Measurements from ENCODE around the gene NCAN.
"Not testable (repeated sequence)": the region's sequence is repeated elsewhere in the genome, so short reads cannot be mapped to it uniquely, and the experiment has no call there.

Gene NCAN

DNA sequence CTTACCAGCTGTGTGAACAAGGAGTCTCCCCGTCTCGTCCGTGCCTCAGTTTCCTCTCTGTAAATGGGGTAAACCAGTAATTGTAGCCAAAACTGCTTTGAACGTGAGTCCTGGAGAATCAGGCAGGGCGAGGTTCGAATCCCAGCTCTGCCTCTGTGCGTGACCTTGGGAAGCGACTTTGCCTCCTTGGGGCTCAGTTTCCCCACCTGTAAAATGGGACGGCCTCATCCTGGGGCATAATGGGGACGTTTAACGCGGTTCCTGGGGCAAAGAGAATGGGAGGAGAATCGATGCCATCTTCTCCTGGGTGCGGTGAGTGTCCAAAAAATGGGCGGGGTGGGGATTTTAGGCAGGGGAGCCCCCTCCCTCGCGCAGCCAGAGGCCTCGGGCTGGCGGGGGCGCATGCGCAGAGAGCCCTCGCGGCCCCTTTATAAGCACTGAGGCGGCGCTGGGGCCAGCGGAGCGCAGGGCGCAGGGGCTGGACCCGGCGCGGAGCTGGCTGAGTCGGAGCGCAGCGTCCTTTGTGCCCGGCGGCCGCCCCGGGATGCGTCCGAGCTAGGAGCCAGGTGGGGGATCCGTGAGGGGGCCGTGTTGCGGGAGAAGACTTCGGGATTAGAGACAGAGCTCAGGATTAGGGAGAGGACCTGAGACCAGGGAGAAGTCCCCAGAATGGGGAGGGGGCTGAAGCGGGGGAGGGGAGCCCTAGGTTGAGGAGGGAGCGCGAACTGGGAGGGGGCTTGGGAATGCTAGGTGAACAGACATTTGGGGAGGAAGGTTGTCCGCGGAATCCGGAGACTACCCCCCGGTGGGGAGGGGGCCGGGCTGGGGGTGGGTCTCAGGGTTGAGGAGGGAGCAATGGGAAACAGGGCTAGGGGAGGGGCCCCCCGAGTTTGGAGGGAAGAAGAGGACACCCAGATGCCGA is at the start of gene NCAN:
Gene NCAN, plus strand, starts transcription at position 460 of the 922 bp plus-strand sequence. CDS start 4,996 bp downstream, outside the sequence.
- DNase-seq (ENCODE audit: low read depth in 3 of 3, low spot score in 1 of 3), result no peak

DNA sequence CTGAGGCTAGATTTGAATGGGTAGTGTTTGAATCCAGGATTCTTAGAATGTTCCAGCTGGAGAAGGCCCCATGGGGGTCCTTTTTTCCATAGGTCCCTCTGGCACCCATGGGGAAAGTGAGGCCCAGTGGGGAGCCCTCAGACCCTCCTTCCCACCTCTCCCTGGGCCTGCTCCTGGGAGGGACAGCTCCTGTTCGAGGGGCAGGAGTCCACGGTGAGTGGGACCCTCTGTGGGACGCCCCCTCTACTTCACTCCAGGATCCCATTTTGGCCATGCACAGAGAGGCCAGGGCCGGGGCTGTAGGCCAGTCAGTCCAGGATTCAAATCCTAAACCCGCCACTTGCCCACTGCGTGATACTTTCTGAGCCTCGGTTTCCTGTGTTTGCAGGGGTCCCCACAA is 49.3 kb upstream of the NCAN start:
- DNase-seq (ENCODE audit: low read depth in 3 of 3, low spot score in 1 of 3), result no peak

DNA sequence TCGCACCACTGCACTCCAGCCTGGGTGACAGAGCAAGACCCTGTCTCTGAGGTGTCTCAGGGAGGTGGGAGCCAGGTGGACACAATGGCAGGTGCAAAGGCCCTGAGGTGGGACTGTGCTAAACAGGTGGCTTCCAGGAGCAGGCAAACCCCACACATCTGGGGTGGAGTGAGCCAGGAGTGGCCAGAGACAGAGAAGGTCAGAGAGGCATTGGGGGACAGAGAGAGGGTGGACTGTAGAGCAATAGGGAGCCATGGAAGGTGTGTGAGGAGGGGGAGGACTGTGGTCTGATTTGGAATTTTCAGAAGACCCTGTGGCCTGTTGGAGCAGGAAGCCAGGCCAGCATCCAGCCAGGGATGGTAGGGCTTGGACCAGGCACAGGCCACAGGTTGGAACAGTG is 46.4 kb upstream of the NCAN start:
- no peak for DNase-seq (ENCODE audit: low read depth in 3 of 3, low spot score in 1 of 3)

DNA sequence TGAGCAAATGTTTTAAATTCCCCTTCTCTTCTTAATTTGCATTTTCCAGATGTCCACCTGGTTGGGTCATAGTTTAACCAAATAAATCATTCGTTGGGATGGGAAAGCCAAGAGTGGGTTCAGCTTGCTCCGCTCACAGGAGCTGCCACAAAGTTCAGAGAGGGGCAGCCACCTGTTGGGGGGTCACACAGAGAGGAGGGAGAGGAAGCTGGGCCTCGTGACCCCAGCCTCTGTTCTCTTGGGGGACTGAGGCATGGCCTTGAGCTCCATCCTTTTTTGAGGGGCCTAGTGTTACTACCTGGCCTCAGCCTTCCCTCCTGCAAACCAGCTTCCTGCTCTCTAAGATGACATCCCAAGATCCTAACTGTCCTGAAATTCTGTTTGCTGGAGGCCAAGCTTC is 44.1 kb upstream of the NCAN start:
- no peak for DNase-seq (ENCODE audit: low read depth in 3 of 3, low spot score in 1 of 3)

DNA sequence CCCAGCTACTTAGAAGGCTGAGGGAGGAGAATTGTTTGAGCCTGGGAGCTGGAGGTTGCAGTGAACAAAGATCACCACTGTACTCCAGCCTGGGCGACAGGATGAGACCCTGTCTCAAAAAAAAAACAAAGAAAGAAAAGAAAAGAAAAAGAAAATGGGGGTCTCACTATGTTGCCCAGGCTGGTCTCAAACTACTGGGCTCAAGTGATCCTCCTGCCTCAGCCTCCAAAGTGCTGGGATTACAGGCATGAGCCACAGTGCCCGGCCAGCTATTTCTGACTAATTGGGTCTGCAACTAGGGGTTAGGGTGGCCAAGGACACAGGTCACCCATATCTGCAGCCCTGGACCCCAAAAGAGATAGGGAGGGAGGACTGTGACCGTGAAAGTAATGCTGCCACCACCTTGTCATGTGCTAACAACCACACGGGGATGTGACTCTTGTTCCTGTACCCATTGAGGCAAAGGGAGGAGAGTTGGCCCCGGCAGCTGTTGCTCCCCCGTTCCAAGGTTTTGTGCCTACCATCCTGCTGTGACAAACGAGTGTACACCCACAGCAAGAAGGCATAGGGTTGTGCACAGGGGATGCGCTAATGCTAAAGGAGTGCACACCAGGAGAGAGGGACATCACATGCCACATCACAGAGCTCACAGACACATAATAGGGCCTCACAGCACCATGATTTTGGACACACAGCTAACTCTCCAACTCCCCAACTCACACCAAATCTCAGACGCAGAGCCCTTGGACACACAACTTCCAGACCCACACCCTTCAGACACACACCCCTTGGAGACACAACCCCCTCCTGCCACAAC is 42.3 kb upstream of the NCAN start:
- DNase-seq (ENCODE audit: low read depth in 3 of 3, low spot score in 1 of 3), result no peak

DNA sequence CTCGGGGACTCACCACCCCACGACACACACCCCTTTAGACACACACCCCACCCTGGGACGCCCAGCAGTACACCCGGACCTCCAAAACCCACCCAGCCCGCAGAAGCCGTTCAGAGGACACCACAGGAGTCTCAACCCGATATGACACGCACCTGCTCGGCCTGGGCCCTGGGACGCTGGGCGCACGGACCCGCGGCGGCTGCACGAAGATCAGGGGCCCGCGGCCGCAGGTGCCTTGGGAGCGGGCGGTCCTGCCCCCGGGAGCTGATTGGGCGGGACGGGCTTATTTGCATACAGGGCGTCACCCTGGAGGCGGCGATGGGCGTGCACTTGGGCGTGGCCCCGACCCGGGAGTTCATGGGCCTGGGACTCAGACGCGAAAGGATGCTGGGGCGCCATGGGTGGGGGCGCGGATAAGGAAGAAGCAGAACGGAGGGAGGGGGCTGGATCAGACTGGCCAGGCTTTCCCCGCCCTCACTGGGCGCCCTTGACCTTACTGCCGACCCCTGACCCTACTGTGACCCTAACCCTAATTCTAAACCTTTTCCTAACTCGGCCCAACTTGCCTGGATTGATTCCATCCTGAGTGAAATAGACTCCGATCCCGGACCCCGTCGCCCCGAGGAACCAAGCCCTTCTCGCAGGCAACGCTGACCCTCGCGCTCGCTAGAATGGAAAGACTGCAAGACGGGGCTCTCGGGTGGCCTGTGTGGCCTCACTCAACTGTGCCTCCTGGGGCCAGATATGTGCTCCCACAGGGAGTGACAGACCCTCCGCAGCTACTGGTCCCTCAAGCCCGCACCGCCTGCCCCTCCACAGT is 41.5 kb upstream of the NCAN start, which contains the start of gene MEF2B:
Gene MEF2B, minus strand, starts transcription at position 211 of the 820 bp plus-strand sequence. CDS start 19,528 bp downstream, outside the sequence.
- peak; percentile 20 to 69 (median 41) for DNase-seq (ENCODE audit: low read depth in 3 of 3, low spot score in 1 of 3)

DNA sequence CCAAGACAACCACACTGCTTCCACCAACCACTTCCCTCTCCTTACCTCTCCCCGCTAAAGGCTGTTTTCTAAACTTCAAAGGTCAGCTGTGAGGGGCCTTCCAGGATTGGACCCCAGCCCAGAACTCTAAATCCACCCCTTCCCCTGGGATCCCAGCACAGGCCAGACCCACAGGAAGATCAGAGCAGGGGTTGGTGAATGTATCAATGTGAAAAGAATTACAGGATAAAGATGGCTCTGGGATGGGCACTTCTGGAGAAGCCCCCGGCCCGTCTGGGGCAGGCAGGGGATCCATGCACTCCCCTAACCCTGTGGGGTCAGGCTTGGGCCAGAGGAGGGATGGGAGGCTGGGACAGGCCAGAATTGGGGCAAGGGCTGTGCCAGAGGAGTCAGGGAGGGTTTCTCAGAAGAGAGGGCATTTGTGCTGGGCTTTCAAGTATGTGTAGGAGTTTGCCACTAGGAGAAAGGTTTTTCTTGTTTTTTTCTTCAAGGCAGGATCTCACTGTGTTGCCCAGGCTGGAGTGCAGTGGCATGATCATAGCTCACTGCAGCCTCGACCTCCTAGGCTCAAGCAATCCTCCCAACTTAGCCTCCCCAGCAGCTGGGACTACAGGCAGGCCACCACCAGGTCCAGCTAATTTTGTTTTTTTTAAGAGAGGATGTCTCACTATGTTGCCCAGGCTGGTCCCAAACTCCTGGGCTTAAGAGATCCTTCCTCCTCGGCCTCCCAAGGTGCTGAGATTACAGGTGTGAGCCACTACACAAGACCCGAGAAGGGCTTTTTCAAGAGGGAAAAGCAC is 40.7 kb upstream of the NCAN start:
- DNase-seq (ENCODE audit: low read depth in 3 of 3, low spot score in 1 of 3), result no peak

DNA sequence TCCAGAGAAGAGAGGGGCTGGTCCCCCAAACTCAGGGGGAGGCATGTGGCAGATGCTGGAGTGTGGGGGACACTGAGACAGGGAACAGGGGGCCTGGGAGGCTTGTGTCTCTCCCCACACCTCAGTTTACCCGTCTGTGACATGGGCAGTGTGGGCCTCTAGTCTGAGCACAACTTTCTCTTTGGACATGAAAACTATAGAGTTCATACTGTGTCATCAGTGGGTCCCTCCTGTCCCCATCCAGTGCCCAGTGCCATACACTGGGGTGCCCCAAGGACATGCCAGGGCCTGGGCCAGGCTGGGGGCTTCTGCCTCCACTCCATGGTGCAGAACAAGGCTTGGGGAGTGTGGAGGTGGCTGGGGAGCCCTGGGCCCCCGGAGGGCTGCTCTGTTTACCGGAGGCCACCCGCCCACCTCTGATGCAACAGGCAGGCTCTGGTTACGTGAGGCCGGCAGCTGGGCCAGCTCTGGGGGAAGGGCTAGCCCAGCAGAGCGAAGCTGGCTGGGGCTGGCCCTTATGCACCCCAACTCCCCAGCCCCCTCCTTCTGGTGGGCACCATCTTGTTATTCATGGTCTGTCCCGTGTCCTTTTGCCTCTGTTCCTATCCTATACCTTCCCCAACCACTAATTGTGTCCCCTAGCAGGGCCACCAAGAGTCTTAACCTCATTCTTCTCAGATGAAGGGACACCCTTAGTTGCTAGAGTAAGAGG is 39.8 kb upstream of the NCAN start:
- no peak for DNase-seq (ENCODE audit: low read depth in 3 of 3, low spot score in 1 of 3)

DNA sequence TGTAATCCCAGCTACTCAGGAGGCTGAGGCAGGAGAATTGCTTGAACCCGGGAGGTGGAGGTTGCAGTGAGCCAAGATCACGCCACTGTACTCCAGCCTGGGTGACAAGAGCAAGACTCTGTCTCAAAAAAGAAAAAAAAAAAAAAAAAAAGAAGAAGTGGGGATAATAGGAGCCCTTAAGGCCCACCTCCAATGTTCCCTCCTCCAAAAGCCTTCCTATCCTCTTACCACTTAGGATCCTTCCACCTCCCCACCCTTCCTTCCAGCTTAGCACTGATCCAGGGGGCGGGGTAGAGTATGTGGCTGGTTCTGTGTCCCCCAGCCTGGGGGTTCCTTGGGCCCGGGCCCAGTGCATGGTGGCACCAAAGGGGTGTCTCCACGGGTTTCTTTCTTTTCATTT is 38.5 kb upstream of the NCAN start:
- DNase-seq (ENCODE audit: low read depth in 3 of 3, low spot score in 1 of 3), result not testable (repeated sequence)

DNA sequence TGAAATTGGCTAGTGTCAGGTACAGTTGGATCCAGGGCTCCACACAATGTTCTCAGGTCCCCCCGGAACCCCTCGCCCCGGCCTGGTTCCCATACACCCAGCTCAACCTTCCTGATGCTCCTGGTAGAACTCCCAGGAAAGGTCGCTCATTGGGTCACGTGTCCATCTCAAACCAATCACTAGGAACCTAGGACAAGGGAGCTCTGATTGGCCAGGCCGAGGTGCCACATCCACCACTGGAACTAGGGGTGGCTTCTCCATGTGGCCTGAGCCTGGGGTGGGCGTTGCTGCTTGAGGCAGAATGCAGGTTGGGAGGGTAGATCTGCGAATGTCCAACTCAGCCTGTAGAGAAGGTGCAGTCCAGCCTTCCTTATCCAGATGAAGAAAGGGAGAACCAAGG is 34.8 kb upstream of the NCAN start:
- DNase-seq (ENCODE audit: low read depth in 3 of 3, low spot score in 1 of 3), result no peak

DNA sequence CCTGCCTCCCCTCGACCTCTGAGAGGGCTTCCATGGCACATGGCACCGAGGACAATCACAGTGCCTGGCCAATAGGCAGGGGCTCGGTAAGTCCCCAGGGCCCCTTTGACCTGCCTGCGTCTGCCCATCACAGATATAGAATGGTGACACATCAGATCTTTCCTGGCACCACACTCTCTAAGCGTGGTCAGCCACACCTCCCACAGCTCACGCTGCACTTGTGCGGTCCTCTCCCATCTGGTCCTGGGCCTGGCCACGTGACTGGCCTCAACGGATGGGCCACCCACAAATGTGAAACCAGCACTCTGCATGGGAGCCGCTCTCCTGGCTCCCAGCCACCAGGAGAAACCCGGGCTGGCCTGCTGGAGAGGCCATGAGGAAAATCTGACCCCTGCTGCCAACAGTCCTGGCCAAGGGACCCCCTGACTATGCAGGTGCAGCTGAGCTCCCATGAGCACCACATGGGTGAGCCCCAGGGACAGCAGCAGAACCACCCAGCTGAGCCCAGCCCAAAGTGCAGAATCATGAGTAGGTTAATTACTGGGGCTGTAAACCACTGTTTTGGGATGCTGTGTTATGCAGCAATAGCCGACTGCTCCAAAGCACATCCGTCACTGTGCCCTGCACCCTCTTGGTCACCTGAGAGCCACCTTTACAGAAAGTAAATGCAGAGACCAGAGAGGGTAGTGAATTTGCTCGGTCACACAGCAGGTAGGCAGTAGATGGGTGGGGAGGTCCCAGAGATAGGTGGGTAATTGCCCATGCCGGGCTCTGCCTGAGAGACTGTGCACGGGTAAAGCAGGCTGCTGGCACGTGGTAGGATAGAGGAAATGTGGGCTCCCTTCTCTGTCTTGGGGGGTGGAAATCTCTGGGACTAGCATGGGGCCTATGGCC is 32.0 kb upstream of the NCAN start:
- DNase-seq (ENCODE audit: low read depth in 3 of 3, low spot score in 1 of 3), result no peak

DNA sequence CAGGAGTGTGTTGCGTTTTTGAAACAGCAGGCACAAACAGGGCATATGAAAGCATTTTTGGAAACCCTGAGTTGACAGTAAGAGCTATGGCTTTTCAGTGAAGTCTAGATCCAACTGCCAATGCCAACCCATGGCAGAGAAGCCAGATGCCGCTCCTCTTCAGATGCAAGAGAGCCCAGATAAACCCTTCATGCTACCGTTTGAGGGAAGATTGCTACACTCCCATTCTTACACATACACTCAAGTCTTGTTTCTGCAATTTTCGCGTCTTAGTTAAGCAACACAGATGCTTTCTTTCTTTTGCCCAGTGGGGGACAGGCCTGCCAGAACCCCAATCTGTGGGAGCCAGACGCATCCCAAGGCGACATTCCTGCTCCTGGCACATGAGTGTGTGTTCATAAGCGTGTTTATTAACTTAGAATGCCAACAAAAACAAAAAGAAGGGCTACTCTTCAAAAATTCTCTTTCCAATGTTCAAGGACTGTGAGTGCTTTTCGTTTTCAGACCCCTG is 30.2 kb upstream of the NCAN start:
- no peak for DNase-seq (ENCODE audit: low read depth in 3 of 3, low spot score in 1 of 3)

DNA sequence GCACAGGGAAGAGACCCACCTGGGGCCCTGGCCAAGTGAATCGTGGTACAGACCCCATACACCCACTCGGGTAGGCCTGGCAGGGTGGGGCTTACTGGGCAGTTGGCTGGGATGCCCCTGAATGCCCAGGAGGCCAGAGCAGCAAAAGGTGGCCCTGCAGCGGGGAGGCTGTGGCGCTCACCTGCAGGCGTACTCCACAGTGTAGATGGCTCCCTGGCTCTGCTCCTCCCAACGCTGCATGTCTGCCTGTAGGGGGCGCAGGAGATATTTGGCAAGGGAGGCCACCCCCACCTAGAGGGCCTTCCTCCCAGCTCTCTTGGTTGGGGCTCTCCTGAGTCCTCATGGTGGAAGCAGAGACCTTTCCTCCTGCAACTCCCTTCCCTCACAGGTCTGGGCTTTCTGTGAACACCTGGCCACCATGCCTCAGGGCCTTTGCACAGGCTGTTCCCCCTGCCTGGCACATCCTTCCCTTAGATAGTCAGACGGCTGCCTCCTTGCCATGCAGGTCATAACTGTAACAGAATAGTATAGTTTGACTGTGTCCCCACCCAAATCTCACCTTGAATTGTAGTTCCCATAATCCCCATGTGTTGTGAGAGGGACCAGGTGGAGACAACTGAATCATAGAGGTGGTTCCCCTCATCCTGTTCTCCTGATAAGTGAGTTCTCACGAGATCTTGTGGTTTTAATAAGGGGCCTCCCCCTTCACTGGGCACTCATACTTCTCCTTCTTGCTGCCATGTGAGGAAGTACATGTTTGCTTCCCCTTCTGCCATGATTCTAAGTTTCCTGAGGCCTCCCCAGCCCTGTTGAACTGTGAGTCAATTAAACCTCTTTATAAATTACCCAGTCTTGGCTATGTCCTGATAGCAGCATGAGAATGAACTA is 25.7 kb upstream of the NCAN start:
- peak; percentile 29 to 31 (median 31) for DNase-seq (ENCODE audit: low read depth in 3 of 3, low spot score in 1 of 3)

DNA sequence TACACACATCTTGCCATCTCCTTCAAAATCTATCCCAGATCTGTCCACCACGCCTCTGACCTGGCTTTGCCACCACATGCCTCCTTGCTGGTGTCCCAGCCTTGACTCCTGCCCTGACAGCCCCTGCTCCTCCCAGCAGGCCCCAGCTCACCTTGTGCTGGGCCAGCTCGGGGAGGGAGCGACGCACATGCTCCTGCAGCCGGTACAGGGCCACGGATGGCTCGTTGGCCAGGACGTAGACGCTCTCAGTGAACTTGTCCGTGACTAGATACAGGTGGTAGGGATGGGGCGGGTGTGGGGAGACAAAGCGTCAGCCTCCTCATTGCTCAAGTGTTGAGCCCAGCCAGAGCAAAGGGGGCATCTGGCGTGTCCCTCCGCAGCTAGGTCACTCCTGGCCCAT is 25.0 kb upstream of the NCAN start:
- no peak for DNase-seq (ENCODE audit: low read depth in 3 of 3, low spot score in 1 of 3)

DNA sequence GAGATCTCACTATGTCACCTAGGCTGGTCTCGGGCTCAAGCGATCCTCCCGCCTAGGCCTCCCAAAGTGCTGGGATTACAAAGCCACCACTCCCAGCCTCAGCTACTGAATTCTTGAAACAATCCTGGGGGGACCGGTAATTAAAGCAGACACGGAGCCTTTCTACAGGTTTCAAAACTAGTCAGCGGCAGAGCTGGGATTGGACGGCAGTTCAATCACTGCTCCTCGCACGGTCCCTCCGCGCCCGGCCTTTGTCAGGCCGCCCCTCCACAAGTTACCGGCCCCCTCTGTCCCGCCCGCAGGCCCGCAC is 20.0 kb upstream of the NCAN start:
- no peak for DNase-seq (ENCODE audit: low read depth in 3 of 3, low spot score in 1 of 3)

DNA sequence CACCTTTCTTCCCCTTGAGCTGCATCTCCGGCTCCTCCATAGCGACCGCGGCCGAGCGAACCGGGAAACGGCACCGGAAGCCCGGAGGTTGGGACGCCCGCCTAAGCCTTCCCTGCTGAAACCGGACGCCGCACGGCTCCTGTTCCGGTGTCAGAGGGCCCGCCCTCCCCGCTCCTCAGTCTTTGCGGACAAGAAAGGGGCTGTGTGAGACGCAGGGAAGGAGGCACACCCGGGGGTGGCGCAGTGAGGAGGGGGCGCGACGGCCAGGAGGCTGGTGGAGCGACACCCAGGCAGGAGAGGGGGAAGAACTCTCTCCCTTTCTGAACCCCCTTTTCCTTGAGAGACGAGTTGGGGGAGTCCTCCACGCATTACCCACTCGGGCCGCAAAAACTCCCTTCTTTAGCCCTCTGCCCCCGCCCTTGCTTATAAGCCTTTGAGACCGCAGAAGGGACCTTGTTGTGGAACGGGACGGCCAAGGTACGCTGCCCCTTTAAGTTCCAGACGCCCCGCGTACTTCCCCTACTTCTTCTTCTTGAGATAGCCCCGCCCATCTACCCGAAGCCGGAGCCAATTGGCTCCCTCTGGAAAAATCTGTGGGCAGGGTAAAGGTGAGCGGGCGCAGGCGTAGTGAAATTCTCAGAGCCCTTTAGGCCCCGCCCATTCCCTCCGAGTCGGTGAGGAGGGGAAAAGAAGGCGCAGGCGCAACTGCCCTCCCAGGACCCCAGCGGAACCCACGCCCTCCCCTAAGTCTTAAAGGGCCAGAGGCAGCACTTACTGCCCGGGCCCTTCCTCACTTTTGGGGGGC is 19.5 kb upstream of the NCAN start, which contains the start of the genes BORCS8 and RFXANK:
Gene BORCS8, minus strand, starts transcription at position 75 of the 805 bp plus-strand sequence. Its CDS starts 35 bp downstream, at position 40.
Gene RFXANK, plus strand, starts transcription at position 181 of the 805 bp plus-strand sequence. CDS start 1,689 bp downstream, outside the sequence.
- peak; percentile 93 to 98 (median 98) for DNase-seq (ENCODE audit: low read depth in 3 of 3, low spot score in 1 of 3)

Data from stimulated activated CD4-positive, alpha-beta T cell treated with anti-CD3 and anti-CD28 coated beads, TNF-alpha, amount 100 ng/mL, for 1 hour (primary cell).